ENCODE results near the gene NAA80. TPM values are rescaled to one million over a fixed set of nuclear protein-coding genes. Genes with fewer than 3 reads are reported as not detected.

Gene NAA80
- total and polyA plus RNA-seq, 2 of the 13 experiments (the other 11 are each of a cell fraction or from before 2014, with no cell fraction given) = 3.4 to 8.7 TPM

GRCh38 chr3:50327943-50328691 is 28.9 kb upstream of the NAA80 start, which contains the start of gene TUSC2 (continued):
- TF ChIP-seq CREB1 (IDR thresholded peaks at IDR 0.05) = peak; percentile 82
- peak; percentile 93 for TF ChIP-seq CREB1 (CRISPR knock-in tag; IDR thresholded peaks at IDR 0.05)
- TF ChIP-seq ZNF737 (CRISPR knock-in tag; IDR thresholded peaks at IDR 0.05; ENCODE audit: borderline replicate concordance) = no peak
- no peak for TF ChIP-seq SMARCC2 (IDR thresholded peaks at IDR 0.05)
- TF ChIP-seq ZNF556 (CRISPR knock-in tag; IDR thresholded peaks at IDR 0.05; ENCODE audit: borderline replicate concordance) = no peak
- no peak for TF ChIP-seq RFXANK (CRISPR knock-in tag; IDR thresholded peaks at IDR 0.05)
- no peak for TF ChIP-seq GLMP (CRISPR knock-in tag; IDR thresholded peaks at IDR 0.05; ENCODE audit: borderline replicate concordance)
- 0 out of 2 replicates have a peak, but pooled peaks have one; percentile 21 for TF ChIP-seq ZHX2 (IDR thresholded peaks at IDR 0.05; ENCODE audit: low read depth)
- 0 out of 2 replicates have a peak, but pooled peaks have one; percentile 60 for TF ChIP-seq ZHX2 (CRISPR knock-in tag; IDR thresholded peaks at IDR 0.05; ENCODE audit: borderline replicate concordance)
- peak; percentile 33; the same call in 1 of the 2 replicates for TF ChIP-seq ZNF784 (CRISPR knock-in tag; IDR thresholded peaks at IDR 0.05; ENCODE audit: borderline replicate concordance)
- no peak for TF ChIP-seq MED13 (CRISPR knock-in tag; IDR thresholded peaks at IDR 0.05)
- peak; percentile 65; the same call in 1 of the 2 replicates for TF ChIP-seq SIN3A (IDR thresholded peaks at IDR 0.05; ENCODE audit: borderline replicate concordance, low read depth, low read length)
- peak; percentile 78 for TF ChIP-seq MYC (CRISPR knock-in tag; IDR thresholded peaks at IDR 0.05; ENCODE audit: borderline replicate concordance)
- no peak for TF ChIP-seq ZBTB1 (CRISPR knock-in tag; IDR thresholded peaks at IDR 0.05; ENCODE audit: borderline replicate concordance)
- TF ChIP-seq REPIN1 (CRISPR knock-in tag; IDR thresholded peaks at IDR 0.05; ENCODE audit: borderline replicate concordance, low read depth) = peak; percentile 20; the same call in 1 of the 2 replicates
- TF ChIP-seq ZBTB34 (CRISPR knock-in tag; IDR thresholded peaks at IDR 0.05) = no peak
- TF ChIP-seq IKZF5 (CRISPR knock-in tag; IDR thresholded peaks at IDR 0.05) = peak; percentile 33; the same call in 1 of the 2 replicates
- no peak for TF ChIP-seq HMG20B (CRISPR knock-in tag; conservative IDR thresholded peaks at IDR 0.05)
- TF ChIP-seq ZNF264 (CRISPR knock-in tag; IDR thresholded peaks at IDR 0.05) = no peak
- TF ChIP-seq ZBTB7B (CRISPR knock-in tag; IDR thresholded peaks at IDR 0.05) = no peak
